VCaP (cell line): Measurements from ENCODE around the gene C10orf143.

Experiments
- H3K27ac ChIP-seq: fragments of 450-650 bp; 2 replicates; pipeline ENCODE4 v1.5.1; 2017
- TF ChIP-seq, protein P1 (sequence below): fragments of 450-650 bp; conservative IDR thresholded peaks from 2 replicates; pipeline ENCODE4 v1.5.1; 2017; ENCODE audit warnings: mild to moderate bottlenecking, moderate library complexity

C10orf143 gene

DNA sequence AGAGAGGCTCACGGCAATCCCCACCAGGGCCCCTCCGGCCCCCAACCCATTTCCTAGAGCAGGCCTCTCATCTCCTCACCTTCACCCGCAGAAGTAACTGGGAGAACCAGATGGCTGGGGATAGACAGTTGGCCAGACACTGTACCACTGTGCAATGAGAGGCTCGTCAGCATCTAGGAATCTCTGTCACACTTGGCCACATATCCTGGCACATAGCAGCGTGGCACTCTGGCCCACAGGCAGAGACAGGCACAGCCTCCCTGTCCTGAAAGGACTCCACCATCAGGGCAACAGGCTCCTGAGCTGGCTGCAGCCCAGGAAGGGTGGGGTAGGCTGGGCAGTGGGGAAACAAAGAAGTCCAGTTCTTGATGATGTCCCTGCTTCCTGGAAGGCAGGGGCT lies 45.8 kb downstream of the C10orf143 start:
- TF ChIP-seq, protein P1, sequence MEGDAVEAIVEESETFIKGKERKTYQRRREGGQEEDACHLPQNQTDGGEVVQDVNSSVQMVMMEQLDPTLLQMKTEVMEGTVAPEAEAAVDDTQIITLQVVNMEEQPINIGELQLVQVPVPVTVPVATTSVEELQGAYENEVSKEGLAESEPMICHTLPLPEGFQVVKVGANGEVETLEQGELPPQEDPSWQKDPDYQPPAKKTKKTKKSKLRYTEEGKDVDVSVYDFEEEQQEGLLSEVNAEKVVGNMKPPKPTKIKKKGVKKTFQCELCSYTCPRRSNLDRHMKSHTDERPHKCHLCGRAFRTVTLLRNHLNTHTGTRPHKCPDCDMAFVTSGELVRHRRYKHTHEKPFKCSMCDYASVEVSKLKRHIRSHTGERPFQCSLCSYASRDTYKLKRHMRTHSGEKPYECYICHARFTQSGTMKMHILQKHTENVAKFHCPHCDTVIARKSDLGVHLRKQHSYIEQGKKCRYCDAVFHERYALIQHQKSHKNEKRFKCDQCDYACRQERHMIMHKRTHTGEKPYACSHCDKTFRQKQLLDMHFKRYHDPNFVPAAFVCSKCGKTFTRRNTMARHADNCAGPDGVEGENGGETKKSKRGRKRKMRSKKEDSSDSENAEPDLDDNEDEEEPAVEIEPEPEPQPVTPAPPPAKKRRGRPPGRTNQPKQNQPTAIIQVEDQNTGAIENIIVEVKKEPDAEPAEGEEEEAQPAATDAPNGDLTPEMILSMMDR: no peak

DNA sequence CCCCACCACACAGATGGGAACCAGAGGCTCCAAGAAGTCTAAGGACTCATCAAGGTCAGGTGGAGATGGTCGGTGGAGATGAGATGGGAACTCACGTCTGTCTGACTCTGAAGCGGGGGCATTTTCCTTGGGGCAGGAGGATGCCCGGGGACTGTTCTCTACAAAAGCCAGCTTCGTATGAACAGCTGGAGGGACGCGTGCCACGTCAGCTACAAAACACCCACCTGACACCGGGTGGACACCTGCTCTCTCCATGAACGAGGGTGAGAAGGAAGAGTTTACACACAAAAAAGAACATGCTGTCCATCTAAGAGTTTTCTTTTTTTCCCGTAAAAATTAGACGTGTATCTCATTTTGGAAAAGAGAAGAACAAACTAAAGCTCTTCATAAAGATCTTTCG lies 47.7 kb downstream of the C10orf143 start:
- TF ChIP-seq, protein P1: no peak
- H3K27ac ChIP-seq: no peak overlapping the region

More for the DNA sequence above, 45.8 kb downstream of the C10orf143 start:
- no peak overlapping the region for H3K27ac ChIP-seq

DNA sequence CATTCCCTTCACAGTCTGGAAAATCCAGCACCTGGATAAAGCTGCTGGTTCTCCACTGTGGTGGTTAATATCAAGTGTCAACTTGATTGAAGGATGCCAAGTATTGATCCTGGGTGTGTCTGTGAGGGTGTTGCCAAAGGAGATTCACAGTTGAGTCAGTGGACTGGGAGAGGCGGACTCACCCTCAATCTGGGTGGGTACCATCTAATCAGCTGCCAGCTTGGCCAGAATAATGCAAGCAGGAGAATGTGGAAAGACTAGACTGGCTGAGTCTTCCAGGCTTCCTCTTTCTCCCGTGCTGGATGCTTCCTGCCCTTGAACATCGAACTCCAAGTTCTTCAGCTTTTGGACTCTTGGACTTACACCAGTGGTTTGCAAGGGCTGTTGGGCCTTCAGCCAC lies 48.4 kb downstream of the C10orf143 start:
- TF ChIP-seq, protein P1: no peak
- no peak overlapping the region for H3K27ac ChIP-seq

DNA sequence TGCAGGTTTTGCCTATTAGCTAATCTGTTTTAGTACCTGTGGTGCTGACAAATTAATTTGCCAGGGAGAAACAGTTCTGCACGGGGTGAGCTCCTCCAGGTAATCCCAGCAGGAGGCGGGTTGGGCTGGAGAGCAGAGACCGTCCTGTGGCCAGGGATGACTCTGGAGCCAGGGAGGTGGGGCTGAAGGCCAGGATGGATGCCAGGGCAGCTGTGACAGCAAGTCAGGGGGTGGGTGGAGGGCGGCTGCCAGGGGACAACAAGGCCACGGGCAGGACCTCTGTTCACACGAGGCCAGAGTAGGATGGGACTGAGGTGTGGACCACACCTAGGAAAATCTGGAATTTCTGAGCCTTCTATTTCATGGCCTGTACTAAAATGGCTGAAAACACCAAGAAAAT lies 48.9 kb downstream of the C10orf143 start:
- TF ChIP-seq, protein P1: no peak
- no peak overlapping the region for H3K27ac ChIP-seq

DNA sequence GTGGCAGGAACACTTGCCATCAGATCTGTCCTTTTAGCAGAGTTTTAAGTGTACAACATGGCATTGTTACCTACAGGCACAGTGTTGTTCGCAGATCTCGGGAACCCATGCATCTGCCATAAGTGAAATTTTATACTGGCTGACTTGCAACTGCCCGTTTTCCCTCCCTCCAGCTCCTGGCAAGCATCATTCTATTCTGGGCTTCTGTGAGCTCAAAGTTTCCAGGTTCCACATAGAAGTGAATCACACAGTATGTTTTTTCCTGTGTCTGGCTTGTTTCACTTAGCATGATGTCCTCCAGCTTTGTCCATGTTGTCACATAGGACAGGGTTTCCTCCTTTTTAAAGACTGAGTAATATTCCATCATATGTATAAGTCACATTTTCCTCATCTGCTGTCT lies 56.6 kb downstream of the C10orf143 start:
- no peak overlapping the region for H3K27ac ChIP-seq
- TF ChIP-seq, protein P1: no peak

DNA sequence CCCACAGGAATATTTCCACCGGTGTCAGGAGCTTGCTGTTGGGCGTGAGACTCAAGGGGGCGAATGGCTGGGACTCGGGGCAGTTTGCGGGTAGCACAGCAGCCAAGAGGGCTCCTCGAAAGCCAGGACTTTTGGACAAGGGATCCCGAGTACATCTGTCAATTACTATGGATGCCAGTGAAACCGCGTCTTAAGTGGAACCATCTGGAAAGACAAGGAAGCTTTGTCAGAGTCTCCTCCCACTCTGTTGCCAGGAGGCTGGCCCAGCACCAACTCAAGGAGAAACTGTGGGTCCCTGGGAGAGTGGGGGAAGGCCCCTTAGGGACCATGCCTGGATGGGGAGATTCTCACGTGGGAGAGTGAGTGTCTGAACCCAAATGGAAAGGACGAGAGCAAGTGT lies 57.1 kb downstream of the C10orf143 start:
- TF ChIP-seq, protein P1: no peak
- no peak overlapping the region for H3K27ac ChIP-seq

DNA sequence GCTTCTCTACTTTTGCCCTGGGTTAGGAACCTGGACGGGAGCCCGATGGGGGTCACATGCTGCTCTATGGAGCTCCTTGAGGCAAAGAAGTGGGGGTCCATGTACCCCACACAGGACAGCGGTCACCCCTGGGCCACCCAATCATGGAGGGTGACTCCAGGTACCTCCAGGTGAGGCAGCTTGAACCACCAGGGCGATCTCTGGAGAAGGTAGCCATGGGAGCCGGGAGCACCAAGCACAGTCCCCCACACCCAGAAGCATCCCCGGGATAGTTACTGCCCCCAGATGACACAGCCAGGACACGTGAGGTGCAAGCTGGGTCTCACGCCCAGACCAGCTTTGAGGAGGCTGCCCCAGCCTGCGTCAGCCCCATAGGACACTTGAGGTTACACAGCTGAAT lies 58.4 kb downstream of the C10orf143 start:
- no peak overlapping the region for H3K27ac ChIP-seq
- TF ChIP-seq, protein P1: no peak

DNA sequence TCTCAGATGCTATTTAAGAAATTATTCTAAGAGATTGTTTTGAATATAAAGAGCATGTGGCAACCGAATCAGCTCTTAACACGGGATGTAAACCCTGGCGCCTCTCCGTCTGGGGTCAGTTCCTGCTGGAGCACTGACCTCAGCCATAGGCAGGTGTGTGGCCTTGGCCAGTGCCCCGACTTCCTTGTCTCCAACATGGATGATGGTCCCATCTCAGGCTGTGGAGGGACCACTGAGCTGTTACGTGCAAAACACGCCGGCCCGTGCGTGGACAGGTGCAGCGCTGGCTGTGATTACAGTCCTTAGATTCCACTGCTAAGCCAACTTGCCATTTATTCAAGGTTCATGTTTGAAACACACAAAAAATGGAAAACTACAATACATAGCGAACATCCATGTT lies 59.9 kb downstream of the C10orf143 start:
- TF ChIP-seq, protein P1: no peak
- no peak overlapping the region for H3K27ac ChIP-seq
